ENCODE data around the gene GSKIP.

GSKIP gene, protein sequence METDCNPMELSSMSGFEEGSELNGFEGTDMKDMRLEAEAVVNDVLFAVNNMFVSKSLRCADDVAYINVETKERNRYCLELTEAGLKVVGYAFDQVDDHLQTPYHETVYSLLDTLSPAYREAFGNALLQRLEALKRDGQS

DNA sequence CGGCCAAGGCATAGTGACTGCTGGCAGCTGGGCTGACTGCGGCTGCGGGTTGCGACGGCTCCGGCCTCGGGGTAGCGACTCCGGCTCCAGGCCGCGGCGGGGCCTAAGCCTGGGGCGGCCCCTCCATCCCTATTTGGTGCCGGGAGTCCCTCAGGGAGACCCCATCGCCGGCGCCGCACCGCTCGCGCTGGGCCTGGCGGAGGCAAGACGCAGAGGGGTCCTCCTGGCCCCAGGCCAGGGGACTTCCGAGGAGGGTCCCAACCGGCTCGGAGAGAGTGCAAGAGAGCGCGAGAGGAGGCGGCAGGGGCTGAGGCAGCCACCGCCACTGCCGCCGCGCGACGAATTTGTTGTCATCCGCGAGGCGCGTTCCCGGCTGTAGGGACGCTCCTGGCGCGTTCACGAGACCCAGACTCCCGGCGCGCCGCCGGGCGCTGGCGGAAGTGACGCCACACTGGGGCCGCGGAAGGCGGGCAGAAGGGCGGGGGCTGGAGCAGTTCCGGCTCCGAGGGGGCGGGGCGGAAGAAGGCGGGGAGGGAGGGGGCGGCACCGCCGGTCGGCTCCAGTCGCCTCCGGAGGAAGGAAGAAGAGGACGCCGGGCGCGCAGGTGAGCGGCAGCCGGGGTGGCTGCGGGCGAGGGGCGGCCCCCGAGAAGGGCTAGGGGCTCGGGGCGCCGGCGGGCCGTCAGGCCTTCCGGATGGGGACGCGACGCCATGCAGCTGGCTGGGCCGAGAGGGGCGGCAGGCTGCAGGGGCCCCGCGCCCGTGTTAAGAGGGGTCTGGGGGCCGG is at the start of gene GSKIP, which contains the start of gene ATG2B:
Gene GSKIP (plus strand): TSS at position 562 of the 786 bp plus-strand sequence. CDS start 18,722 bp downstream, outside the sequence.
Gene ATG2B (minus strand): TSS at position 377 of the 786 bp plus-strand sequence. CDS start 365 bp downstream, at position 12.
- POLR2A ChIA-PET (ENCODE audit: low non-redundant PET): no interaction called here
- TF ChIP-seq, protein P1, sequence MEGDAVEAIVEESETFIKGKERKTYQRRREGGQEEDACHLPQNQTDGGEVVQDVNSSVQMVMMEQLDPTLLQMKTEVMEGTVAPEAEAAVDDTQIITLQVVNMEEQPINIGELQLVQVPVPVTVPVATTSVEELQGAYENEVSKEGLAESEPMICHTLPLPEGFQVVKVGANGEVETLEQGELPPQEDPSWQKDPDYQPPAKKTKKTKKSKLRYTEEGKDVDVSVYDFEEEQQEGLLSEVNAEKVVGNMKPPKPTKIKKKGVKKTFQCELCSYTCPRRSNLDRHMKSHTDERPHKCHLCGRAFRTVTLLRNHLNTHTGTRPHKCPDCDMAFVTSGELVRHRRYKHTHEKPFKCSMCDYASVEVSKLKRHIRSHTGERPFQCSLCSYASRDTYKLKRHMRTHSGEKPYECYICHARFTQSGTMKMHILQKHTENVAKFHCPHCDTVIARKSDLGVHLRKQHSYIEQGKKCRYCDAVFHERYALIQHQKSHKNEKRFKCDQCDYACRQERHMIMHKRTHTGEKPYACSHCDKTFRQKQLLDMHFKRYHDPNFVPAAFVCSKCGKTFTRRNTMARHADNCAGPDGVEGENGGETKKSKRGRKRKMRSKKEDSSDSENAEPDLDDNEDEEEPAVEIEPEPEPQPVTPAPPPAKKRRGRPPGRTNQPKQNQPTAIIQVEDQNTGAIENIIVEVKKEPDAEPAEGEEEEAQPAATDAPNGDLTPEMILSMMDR (conservative IDR thresholded peaks at IDR 0.05; ENCODE audit: low read depth): no peak
- DNase-seq (ENCODE audit: low spot score): peak; percentile 91
- CTCF ChIA-PET: no interaction called here
- H3K27ac ChIP-seq: peak within 1 kb of the TSS; percentile 88

DNA sequence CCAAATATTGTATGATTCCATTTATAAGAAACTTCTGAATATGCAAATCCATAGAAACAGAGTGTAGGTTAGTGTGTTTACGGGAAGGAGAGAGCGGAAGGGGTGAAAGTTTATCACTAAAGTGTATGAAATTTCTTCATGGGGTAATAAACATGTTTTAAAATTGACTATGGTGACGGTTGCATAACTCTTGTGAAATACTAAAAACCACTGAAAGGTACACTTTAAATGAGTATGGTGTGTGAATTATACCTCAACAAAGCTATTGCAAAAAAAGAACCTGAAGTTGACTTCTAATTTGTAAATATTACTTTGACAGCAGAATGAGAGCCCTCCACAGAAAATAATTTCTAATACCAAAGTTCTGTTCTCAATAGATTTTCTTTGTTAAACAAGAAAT is 47.2 kb upstream of the GSKIP start:
- no peak for DNase-seq (ENCODE audit: low spot score)
- H3K27ac ChIP-seq: no peak overlapping the region
- ChIA-PET POLR2A (ENCODE audit: low non-redundant PET) (no interaction called here), CTCF (no interaction called here)
- TF ChIP-seq, protein P1 (conservative IDR thresholded peaks at IDR 0.05; ENCODE audit: low read depth): no peak

DNA sequence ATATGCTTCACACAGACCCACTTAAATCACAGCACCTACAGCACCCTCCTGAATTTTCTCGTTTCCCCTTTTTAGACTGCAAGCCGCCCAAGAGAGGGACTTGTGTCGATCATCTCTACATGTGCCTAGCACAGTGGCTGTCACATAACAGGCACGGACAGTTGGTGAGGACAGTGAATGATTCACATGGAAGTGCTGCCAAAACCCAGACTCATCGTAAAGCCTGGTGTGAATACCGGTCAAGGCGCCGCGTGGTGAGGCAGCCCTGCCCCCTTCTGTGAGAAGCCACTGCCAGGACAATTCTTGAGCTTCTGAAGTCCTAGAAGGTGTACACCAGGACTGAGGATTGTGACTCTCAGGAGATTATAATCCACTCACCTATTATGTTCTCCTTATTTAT is 44.5 kb upstream of the GSKIP start:
- no peak overlapping the region for H3K27ac ChIP-seq
- POLR2A ChIA-PET (ENCODE audit: low non-redundant PET): no interaction called here
- DNase-seq (ENCODE audit: low spot score): no peak
- CTCF ChIA-PET: no interaction called here
- TF ChIP-seq, protein P1 (conservative IDR thresholded peaks at IDR 0.05; ENCODE audit: low read depth): no peak

DNA sequence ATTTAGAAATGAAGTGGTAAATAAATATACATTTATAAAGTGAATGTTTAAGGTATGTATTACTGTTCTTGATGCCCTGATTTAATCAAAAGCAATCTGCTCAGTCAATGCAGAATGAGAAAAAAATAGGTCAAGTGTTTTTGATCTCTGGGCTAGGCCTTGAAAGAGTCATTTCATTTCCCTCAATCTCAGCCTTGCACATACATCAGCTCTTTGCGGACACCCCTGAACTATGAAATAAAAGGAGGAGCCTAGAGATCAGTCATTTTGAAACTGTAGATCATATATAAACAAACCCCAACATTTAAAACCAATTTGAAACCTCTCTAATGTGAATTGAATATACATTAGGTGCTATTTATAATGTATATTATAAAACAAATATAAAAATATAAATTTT is 42.7 kb upstream of the GSKIP start:
- no peak for DNase-seq (ENCODE audit: low spot score)
- ChIA-PET CTCF (interaction anchor here (0.5 kb wide), 1 partner anchor 25 kb away, joined by 3 read pairs; no protein-coding TSS in a partner anchor), POLR2A (ENCODE audit: low non-redundant PET) (no interaction called here)
- TF ChIP-seq, protein P1 (conservative IDR thresholded peaks at IDR 0.05; ENCODE audit: low read depth): no peak
- no peak overlapping the region for H3K27ac ChIP-seq

DNA sequence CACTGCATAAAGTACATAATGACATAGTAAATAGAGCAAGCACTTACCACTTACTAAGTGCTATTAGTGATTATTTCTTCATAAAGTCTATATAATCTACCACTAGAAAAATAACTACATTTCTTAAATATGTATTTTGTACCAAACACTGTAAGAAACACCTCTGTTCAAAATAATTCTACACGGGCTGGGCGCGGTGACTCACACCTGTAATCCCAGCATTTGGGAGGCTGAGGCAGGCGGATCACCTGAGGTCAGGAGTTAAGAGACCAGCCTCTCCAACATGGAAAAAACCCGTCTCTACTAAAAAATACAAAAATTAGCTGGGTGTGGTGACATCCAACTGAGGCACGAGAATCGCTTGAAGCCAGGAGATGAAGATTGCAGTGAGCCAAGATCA is 39.1 kb upstream of the GSKIP start:
- CTCF ChIA-PET: no interaction called here
- H3K27ac ChIP-seq: no peak overlapping the region
- TF ChIP-seq, protein P1 (conservative IDR thresholded peaks at IDR 0.05; ENCODE audit: low read depth): no peak
- DNase-seq (ENCODE audit: low spot score): no peak
- POLR2A ChIA-PET (ENCODE audit: low non-redundant PET): no interaction called here

DNA sequence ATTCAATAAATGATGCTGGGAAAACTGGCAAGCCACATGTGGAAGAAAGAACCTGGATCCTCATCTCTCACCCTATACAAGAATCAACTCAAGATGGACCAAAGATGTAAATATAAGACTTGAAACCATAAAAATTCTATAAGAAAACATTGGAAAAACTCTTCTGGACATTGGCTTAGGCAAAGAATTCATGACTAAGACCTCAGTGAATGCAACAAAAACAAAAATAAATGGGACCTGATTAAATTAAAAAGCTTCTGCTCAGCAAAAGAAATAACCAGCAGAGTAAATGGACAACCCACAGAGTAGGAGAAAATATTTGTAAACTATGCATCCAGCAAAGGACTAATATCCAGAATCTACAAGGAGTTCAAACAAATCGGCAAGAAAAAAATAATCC is 24.8 kb upstream of the GSKIP start:
- TF ChIP-seq, protein P1 (conservative IDR thresholded peaks at IDR 0.05; ENCODE audit: low read depth): no peak
- POLR2A ChIA-PET (ENCODE audit: low non-redundant PET): no interaction called here
- no peak overlapping the region for H3K27ac ChIP-seq
- CTCF ChIA-PET: no interaction called here
- DNase-seq (ENCODE audit: low spot score): no peak
